SK-N-MC (cell line): Measurements from ENCODE around the gene MED31.

ENCODE experiments used
- DNase-seq: peaks from one replicate; pipeline ENCODE4 v3.0.0-alpha.2; 2011; ENCODE audit warnings: low read depth, low spot score
- H3K27ac ChIP-seq: fragments of 200-600 bp; sonication (generic); 2 replicates; pipeline ENCODE4 v1.5.1; 2016; ENCODE audit warnings: mixed run types
- H3K36me3 ChIP-seq: fragments of 200-600 bp; sonication (generic); 2 replicates; pipeline ENCODE4 v1.6.1; 2017; ENCODE audit warnings: antibody characterized with exemption, low read length, mixed read lengths; ENCODE audit not compliant: insufficient read depth
- H3K4me3 ChIP-seq: fragments of 200-600 bp; sonication (generic); 2 replicates; pipeline ENCODE4 v1.5.1; 2016
- H3K9ac ChIP-seq: fragments of 200-600 bp; sonication (generic); 2 replicates; pipeline ENCODE4 v1.8.0; 2017; ENCODE audit warnings: mixed run types, mixed read lengths; ENCODE audit not compliant: insufficient read length
- H3K9me3 ChIP-seq: fragments of 200-600 bp; sonication (generic); 2 replicates; pipeline ENCODE4 v1.6.1; 2017; ENCODE audit warnings: low read depth, mild to moderate bottlenecking, antibody characterized with exemption, low read length, moderate library complexity, mixed read lengths
- EZH2 ChIP-seq: fragments of 200-600 bp; sonication (generic); IDR thresholded peaks from one replicate; pipeline ENCODE4 v1.6.1; 2017; ENCODE audit warnings: antibody characterized with exemption
- FOXP2 ChIP-seq: optimal IDR thresholded peaks from 2 replicates; pipeline ENCODE3; 2011; ENCODE audit warnings: mild to moderate bottlenecking, moderate library complexity; ENCODE audit not compliant: insufficient read depth; ENCODE audit errors: extremely low read length, control extremely low read depth
- POLR2AphosphoS5 ChIP-seq: IDR thresholded peaks from 2 replicates; pipeline ENCODE4 v1.6.1; 2012; ENCODE audit warnings: mild to moderate bottlenecking, low read depth, low read length, borderline replicate concordance

MED31 gene

DNA sequence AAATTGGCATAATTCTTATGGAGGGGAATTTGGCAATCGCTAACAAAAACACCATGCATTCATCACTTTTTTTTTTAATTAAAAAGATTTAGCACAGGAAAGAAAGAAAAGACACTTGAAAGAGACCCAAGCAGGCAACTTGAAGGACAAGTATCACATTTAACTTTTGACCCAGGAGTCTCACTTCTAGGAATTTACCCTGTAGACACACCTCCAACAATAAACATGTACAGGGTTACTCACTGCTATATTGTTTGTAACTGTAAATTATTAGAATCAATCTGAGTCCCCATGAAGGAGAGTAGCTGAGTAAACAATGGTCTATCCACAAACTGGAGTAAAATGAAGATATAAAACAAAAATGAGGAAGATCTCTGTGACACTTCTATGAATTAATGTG, 21.0 kb downstream of the MED31 start:
- DNase-seq: no peak
- peaks cover 84% of the 10 kb centered on the region for H3K36me3 ChIP-seq
- H3K9me3 ChIP-seq: no peaks in the 10 kb centered on the region
- no peak overlapping the region for H3K4me3 ChIP-seq
- H3K9ac ChIP-seq: no peak overlapping the region
- TF ChIP-seq FOXP2: no peak
- no peak for TF ChIP-seq EZH2
- no peak for TF ChIP-seq POLR2AphosphoS5
- no peak overlapping the region for H3K27ac ChIP-seq

DNA sequence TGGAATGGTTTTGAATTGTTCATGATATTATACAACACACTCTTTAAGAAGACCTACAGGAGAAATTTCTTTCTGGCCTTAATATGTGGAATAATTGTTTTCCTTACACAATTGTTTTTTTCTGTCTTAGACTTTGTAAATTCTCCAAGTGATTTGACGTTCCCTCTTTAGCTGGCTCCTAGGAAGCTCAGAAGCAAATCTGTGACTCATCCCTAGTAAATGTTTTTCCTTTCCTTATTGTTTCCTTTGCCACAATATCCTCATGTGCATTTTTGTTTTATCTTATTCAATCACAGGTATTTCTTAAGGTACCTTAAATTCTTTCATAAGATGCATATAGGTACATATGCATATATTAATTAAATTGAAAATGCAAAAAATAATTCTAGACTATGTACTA, 24.4 kb downstream of the MED31 start:
- no peaks in the 10 kb centered on the region for H3K9me3 ChIP-seq
- H3K9ac ChIP-seq: no peak overlapping the region
- no peak overlapping the region for H3K4me3 ChIP-seq
- no peak overlapping the region for H3K27ac ChIP-seq
- TF ChIP-seq EZH2: no peak
- TF ChIP-seq FOXP2: no peak
- no peak for TF ChIP-seq POLR2AphosphoS5
- no peak for DNase-seq
- H3K36me3 ChIP-seq: peaks cover 80% of the 10 kb centered on the region

DNA sequence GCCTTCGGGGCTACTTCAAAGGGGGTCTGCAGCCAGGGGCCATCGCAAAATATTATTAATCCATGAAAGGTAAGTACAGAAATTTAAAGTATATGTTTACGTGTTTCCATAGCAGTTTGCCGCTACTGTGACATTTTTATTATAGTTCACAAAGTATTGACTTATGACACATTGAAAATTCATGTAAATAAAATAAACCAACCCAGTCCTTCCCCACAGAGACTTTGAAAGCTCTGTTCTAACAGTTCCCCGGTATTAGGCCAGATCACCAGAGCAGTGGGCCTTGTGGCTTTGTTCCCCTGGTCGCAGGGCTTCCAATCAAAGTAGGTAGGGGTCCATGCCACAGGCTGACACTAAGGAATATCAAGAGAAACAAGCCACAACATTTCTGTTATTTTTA, 24.8 kb downstream of the MED31 start:
- H3K9ac ChIP-seq: no peak overlapping the region
- H3K9me3 ChIP-seq: no peaks in the 10 kb centered on the region
- no peak overlapping the region for H3K4me3 ChIP-seq
- TF ChIP-seq POLR2AphosphoS5 (no peak), FOXP2 (no peak), EZH2 (no peak)
- H3K27ac ChIP-seq: no peak overlapping the region
- no peak for DNase-seq
- H3K36me3 ChIP-seq: peaks cover 82% of the 10 kb centered on the region

DNA sequence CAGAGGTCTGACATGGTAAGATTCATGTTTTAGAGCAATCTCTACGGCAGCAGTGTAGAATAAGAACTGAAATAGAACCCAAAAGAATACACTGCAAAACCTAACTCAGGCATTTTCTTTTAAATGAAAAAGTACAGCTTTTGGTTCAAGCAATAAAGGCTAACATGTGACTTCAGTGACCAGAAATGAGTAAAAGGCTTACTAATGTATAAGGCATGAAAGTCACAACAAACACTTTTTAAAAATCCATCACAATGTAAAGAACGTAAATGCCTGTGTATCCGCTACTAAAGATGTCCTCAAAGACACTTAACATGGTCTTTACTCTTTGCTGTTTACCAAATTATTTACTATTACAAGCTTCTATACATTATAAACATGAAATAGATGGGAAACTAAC, 27.5 kb downstream of the MED31 start:
- TF ChIP-seq EZH2 (no peak), FOXP2 (no peak), POLR2AphosphoS5 (no peak)
- no peak for DNase-seq
- Histone ChIP-seq H3K27ac (no peak overlapping the region), H3K4me3 (no peak overlapping the region), H3K9ac (no peak overlapping the region), H3K9me3 (no peaks in the 10 kb centered on the region), H3K36me3 (peaks cover 77% of the 10 kb centered on the region)

DNA sequence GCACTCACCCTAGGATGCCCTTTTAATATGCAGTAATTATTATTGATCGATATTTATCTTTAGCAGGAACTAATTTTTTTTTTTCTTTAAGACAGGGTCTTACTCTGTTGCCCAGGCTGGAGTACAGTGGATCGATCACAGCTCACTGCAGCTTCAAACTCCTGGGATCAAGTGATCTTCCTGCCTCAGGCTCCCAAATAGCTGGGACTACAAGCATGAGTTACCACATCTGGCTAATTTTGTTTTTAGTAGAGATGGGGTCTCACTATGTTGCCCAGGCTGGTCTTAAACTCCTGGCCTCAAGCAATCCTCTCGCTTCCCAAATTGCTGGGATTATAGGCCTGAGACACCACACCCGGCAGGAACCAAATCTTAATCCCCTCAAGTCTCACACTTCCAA, 40.2 kb downstream of the MED31 start:
- Histone ChIP-seq H3K9me3 (no peaks in the 10 kb centered on the region), H3K36me3 (peaks cover 57% of the 10 kb centered on the region), H3K9ac (no peak overlapping the region), H3K4me3 (no peak overlapping the region), H3K27ac (no peak overlapping the region)
- TF ChIP-seq POLR2AphosphoS5: no peak
- TF ChIP-seq EZH2: no peak
- no peak for TF ChIP-seq FOXP2
- DNase-seq: no peak

DNA sequence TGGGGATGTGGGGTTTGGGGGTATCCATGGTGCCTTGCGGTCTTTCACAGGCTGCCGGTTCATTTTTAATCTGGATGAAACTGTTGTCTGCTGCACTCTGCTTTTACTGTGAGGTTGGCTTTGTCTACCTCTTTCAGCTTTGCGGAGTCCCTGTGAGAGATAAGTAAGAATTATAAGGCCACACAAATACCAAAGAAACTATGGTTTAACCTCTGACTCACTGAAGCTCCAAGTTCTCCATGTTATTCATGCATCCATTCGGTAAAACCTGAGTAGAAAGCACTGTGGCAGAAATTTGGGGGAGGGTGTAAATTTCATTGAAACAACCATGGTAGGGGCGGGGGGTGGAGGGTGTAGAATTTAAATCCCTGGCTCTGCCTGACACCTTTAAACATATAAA, 41.4 kb downstream of the MED31 start:
- TF ChIP-seq FOXP2 (no peak), EZH2 (no peak), POLR2AphosphoS5 (no peak)
- no peak overlapping the region for H3K27ac ChIP-seq
- DNase-seq: no peak
- no peak overlapping the region for H3K9ac ChIP-seq
- H3K9me3 ChIP-seq: no peaks in the 10 kb centered on the region
- H3K4me3 ChIP-seq: no peak overlapping the region
- peaks cover 62% of the 10 kb centered on the region for H3K36me3 ChIP-seq

DNA sequence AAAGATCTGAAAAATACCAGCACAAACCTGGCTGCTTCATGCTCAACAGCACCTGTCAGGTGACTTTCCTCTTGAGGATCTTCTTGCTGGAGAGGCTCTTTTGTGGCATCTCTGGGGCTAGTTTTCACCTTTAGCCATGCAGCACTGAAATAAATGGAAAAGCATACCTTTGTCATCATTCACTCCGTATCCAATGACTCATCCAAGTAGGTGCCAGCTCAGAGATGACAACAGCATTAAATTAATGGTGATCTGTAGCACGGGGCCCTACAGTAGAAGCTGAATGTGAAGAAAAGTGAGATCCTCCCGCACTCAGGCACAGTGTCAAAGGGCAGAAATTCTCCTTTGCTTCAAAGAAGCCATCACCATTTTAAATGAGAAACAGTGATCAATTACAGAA, 43.1 kb downstream of the MED31 start:
- H3K9ac ChIP-seq: no peak overlapping the region
- no peak overlapping the region for H3K27ac ChIP-seq
- no peak overlapping the region for H3K4me3 ChIP-seq
- no peak for TF ChIP-seq EZH2
- TF ChIP-seq POLR2AphosphoS5: no peak
- TF ChIP-seq FOXP2: no peak
- no peak for DNase-seq
- no peaks in the 10 kb centered on the region for H3K9me3 ChIP-seq
- H3K36me3 ChIP-seq: peaks cover 60% of the 10 kb centered on the region

DNA sequence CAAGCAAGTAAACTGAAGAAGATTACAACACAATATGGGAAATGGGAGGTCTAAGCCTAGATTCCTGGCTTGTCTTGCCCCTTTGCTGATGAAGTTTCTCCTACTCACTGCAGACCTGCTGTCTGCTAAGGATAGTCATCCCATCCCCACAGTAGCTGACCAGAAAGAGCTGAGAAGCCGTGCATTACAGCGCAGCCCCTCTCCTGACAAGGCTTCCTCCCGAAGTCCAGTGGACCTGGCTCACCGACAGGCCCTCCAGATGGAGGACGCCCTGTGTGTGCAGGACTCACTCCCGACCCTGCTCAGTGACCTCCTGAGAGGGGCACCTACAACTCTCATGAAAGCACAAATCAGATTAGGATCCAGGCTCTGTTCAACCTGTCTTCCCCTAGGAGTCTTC, 46.3 kb downstream of the MED31 start:
- no peak overlapping the region for H3K4me3 ChIP-seq
- H3K36me3 ChIP-seq: peaks cover 73% of the 10 kb centered on the region
- TF ChIP-seq EZH2 (no peak), FOXP2 (no peak)
- no peak overlapping the region for H3K27ac ChIP-seq
- no peak for DNase-seq
- no peak overlapping the region for H3K9ac ChIP-seq
- no peaks in the 10 kb centered on the region for H3K9me3 ChIP-seq

DNA sequence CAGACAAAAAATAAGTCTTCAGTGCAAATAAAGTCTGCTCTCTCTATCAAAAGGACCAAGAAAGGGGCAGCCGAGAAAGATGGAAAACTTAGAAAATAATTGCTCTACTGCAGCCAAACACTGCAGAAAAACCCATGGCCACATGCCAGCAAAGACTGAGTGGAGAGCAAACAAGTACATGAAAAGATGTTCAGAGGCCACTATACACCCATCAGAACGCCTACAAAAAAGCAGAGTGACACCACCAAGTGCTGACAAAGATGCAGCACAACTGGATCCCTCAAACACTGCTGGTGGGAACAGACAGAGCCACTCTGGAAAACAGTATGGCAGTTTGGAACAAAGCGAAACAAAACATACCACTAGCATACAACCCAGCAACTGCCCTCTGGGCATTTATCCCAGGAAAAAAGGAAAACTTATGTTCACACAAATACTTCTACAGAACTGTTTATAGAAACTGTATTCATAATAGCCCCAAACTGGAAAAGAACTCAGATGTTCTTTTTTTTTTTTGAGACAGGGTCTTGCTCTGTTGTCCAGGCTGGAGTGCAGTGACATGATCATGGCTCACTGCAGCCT, 47.6 kb downstream of the MED31 start:
- H3K4me3 ChIP-seq: no peak overlapping the region
- H3K36me3 ChIP-seq: peaks cover 73% of the 10 kb centered on the region
- no peaks in the 10 kb centered on the region for H3K9me3 ChIP-seq
- no peak for DNase-seq
- peak overlapping the region; percentile 0; the same call in 1 of the 2 replicates for H3K27ac ChIP-seq
- no peak overlapping the region for H3K9ac ChIP-seq
- TF ChIP-seq EZH2 (no peak), POLR2AphosphoS5 (no peak), FOXP2 (no peak)
